DMS153 treated with DMSO at 0.1 percent for 48 hours (cell line): Measurements from ENCODE around the gene RACGAP1.

ENCODE experiments used
- DNase-seq: peaks from one replicate; lab custom pipeline; 2025; ENCODE audit not compliant: unreplicated experiment; lab: John Stamatoyannopoulos, UW

The RACGAP1 gene

DNA sequence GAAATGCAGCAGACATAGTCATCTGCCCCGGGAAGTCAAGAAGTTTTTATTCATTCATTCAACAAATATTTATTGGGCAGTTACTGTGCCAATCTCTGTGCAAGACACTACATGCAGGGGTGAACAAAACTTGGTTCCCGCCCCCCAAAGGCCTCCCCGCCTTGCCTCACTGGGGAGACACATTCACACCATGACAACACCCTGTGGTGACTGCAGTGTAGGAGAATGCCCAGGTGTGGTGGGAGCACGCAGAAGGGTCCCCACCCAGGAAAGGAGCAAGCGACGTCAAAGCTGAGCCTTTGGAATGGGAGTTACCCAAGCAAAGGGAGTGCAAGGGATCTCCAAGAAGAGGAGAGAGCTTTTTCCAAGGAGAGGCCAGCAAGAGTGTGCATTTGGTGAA, 54.2 kb downstream of the RACGAP1 start:
- no peak for DNase-seq

DNA sequence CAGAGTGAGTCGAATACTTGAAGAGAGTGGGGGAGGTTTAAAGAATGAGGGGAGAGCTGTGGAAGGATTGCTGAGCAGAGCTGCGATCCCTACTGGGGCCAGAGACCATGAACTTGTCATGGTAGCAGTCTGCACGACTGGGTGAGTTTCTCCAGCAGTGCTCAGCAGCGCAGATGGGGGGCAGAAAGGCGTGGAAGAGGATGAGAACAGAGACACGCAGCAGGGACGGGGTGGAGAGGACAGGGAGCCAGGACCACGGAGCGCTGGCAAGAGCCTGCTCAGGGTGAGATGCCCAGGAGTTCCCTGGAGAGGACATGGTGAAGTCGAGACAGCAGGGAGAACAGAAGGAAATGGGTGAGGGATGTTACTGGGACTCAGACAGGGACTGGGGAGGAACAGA, 54.6 kb downstream of the RACGAP1 start:
- no peak for DNase-seq

DNA sequence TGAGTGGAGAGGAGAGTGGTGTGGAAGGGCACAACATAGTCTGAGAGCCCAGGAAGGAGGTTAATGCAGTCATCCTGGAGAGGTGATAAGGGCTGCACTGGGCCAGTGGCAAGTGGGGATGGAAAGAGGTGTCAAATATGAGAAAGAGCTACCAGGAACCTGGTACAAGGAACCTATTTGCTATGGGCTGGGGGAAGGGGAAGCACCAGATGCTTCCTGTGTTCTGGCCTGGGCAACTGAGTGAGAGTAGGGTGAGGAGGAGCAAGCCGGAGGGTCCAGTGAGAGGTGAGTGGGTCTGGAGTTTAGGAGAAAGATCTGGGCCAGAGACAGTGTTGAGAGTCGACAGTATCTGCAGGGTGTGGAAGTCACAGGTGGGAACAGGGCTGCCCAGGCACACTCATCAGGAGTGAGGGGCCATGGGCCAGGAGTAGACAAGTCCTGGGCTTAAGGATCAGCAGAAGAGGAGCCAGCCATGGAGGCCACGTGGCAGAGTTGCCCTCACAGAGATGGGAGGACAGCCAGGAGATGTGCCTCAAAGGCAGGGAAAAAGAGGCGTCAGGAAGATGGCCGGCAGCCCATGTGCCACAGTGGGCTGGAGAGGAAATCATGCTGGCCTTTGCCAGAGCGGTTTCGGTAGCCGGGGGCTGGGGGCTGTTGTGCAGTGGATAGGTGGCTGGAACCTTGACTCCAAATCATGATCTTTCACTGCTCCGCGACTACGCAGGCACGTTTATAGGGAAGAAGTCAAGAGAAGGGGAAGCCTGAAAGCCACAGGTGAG, 55.5 kb downstream of the RACGAP1 start:
- DNase-seq, result no peak

GRCh38 chr12:49969027-49969426, 56.3 kb downstream of the RACGAP1 start:
- no peak for DNase-seq

- DNase-seq, result no peak
Measured at GRCh38 chr12:49968471-49968870, 56.8 kb downstream of the RACGAP1 start.

DNA sequence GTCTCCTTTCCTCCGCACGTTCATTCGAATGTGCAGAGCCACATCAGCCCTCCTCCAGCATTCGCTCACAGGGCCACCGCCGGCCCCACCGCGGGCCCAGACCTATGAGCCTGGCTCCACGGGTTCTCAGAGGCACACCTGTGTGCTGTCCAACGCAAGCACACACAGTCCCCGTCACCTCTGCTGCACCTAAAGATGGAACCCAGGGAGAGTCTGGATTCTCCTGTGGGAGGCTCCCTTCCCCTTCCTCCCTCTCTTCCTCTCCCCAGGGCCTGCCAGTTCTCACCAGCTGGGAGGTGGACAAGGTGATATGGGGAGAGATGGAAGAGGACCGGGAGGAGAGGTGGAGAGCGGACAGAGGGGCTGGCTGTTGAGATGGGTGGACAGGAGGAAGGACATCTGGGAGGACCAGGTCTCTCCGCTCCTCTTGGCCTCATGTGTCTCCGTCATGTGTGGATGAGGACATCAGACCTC, 57.5 kb downstream of the RACGAP1 start:
- DNase-seq, result no peak

DNA sequence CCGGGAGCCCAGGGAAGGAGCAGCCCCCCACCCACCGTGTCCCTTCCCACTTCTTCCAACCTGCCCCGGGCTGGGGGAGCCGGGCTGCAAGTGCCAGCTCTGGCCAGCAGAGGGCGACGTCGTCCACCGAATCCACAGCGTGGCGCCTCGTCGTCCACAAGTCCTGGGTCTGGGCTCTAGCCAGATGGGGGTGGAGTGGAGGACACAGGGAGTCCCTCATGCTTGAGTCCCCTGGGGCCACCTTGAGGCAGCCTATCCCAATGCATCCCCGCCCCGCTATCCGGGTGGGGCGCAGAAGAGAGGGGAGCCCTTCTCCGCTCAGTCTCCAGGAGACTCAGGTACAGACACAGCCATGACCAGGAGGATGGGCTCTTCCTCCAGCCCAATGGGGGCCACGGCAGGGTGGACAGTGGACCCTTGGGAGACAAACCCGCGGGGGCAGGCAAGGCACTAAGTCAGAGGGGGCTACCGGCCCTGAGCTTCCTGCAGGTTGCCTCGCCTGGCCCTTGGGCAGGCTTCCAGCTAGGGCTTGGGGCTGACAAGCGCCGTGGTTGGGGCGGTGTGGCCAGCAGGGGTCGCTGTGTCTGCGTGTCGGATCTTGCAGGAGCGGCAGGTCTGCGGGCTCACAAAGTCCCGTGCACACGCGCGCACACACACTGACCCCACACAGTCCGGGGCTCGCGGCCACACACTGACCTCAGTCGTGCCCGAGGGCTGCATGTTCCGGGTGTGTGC, 58.1 kb downstream of the RACGAP1 start:
- DNase-seq, result peak; percentile 53

DNA sequence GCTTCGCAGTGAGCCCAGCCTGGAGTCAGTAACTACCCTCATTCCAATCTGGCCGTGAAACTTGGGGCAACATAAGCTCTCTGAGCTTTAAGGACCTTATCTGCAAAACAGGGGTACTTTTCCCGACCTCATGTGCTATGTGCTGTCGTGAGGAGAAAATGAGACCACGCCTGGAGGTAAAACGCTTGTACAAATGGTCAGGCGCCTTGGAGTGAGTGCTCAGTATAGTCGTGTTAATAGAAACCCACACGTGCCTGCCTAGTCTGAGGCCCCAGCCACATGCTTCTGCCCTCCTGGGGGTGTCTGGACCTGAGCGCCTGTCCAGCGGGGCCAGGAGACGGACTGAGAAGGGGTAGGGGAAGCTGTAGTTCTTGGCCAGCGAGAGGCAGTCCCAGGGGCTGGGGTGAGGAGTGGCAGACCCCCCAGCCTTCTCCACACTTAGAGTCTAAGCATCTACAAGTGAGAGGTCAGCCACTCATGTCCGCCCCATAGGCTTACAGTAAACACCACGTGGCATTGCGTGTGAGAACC, 58.7 kb downstream of the RACGAP1 start:
- DNase-seq, result no peak

GRCh38 chr12:49965836-49966235, 59.5 kb downstream of the RACGAP1 start:
- DNase-seq, result no peak

DNA sequence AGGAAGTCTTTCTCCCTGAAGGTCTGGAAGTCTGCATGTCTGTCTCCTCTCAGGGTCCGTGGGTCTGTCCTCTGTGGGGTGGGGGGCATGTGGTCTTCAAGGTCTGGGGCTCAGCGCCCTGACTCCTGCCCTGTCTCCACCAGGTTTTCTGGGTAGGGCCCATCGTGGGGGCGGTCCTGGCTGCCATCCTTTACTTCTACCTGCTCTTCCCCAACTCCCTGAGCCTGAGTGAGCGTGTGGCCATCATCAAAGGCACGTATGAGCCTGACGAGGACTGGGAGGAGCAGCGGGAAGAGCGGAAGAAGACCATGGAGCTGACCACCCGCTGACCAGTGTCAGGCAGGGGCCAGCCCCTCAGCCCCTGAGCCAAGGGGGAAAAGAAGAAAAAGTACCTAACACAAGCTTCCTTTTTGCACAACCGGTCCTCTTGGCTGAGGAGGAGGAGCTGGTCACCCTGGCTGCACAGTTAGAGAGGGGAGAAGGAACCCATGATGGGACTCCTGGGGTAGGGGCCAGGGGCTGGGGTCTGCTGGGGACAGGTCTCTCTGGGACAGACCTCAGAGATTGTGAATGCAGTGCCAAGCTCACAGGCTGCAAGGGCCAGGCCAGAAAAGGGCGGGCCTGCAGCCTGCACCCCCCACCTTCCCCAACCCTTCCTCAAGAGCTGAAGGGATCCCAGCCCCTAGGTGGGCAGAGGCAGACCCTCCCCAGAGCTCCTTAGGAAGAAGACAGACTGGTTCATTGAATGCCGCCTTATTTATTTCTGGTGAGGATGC, 60.3 kb downstream of the RACGAP1 start:
- DNase-seq, result no peak

- no peak for DNase-seq
Measured at GRCh38 chr12:49963976-49964815, 61.1 kb downstream of the RACGAP1 start.

GRCh38 chr12:49962861-49963765, 62.2 kb downstream of the RACGAP1 start:
- DNase-seq, result peak; percentile 55

GRCh38 chr12:49961993-49962764, 63.1 kb downstream of the RACGAP1 start:
- no peak for DNase-seq

DNA sequence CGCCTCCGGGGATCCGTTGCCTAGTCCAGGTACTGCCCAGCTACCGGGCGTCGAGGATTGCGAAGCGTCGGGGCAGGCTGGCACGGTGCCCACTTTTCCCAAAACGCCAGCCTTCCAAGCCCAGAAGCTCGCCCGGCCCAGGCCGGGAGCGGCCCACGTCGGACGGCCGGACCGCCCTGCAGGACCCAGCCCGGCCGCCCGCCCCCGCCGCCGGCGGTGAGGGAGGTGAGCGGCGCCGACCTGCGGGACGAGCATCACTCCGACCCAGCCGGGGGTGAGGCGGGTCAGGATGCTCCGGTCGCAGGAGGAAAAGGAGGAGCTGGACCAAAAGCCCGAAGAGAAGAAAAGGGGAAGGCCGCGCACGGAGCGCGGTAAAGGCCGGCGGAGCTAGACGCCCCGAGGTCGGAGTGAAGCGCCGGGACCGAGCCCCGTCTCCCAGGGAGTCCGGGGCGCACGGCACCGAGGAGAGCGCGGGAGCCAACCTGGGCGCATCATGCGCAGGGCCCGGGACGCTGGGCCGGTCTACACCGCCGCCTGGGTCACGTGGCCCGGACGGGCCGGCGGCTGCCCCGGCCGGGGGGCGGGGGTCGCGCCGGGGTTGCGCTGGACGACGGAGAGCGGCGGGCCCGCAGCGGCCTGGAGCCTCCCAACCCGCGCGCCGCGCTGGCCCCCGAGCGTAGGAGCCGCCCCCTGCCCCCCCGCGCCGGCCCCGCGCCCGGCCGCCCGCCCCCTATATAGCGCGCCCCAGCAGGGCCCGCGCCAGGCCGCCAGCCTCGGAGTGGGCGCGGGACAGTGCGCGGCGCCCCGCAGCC, 64.0 kb downstream of the RACGAP1 start, which contains the start of gene AQP5:
Gene AQP5, plus strand, starts transcription at position 762 of the 812 bp plus-strand sequence. CDS start 146 bp downstream, outside the sequence.
- DNase-seq, result no peak

DNA sequence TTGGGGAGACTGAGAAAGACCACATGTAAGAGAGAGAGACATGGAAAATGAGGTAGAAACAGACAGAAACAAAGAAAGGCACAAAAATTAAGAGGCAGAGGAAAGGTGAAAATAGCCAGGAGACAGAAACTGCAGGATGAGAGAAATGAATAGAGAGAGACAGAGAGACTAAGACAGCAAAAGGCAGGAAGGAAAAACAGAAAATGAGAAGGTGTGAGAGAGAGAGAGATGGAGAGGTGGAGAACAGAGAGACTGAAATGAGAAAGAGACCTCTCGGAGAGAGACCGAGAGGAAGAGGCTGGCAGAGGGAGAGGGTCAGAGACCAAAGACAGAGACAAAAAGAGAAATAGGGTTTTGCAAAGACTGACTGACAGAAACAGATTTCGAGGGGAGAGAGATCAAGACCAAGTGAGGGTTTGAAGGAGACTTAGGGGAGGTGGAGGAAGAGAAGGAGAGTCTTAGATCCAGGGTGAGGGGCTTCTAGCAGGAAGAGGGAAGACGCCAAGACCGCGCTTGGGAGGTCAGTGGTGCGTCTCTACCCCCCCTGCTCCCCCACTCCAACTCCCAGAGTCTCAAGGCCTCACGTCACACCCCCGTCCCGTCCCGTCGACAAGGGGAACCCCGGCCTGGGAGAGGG, 64.7 kb downstream of the RACGAP1 start:
- DNase-seq, result no peak

- DNase-seq, result no peak
Measured at GRCh38 chr12:49959685-49960473, 65.4 kb downstream of the RACGAP1 start.
